MM.1S (cell line): Measurements from ENCODE around the gene STRA6.

Experiments
- DNase-seq: peaks from one replicate; pipeline ENCODE4 v3.0.0-alpha.2; 2015
- H2AFZ ChIP-seq: fragments of 300-600 bp; sonication (generic); 2 replicates; pipeline ENCODE4 v1.6.0; 2016; ENCODE audit warnings: antibody characterized with exemption, low read length
- H3F3A ChIP-seq: fragments of 300-600 bp; sonication (generic); 2 replicates; pipeline ENCODE4 v1.6.1; 2016; ENCODE audit warnings: mild to moderate bottlenecking, antibody characterized with exemption, low read length, moderate library complexity, mixed read lengths; ENCODE audit not compliant: insufficient read depth
- H3K27ac ChIP-seq: fragments of 300-600 bp; sonication (generic); 2 replicates; pipeline ENCODE4 v1.5.1; 2016; ENCODE audit warnings: mild to moderate bottlenecking, low read length
- H3K27me3 ChIP-seq: fragments of 300-600 bp; sonication (generic); replicated peaks from 2 replicates; pipeline ENCODE4 v1.6.0; 2016; ENCODE audit warnings: low read length; ENCODE audit not compliant: insufficient read depth
- H3K36me3 ChIP-seq: fragments of 300-600 bp; sonication (generic); replicated peaks from 2 replicates; pipeline ENCODE4 v1.6.1; 2016; ENCODE audit warnings: mild to moderate bottlenecking, low read length, mixed read lengths; ENCODE audit not compliant: insufficient read depth
- H3K4me1 ChIP-seq: fragments of 300-600 bp; sonication (generic); 2 replicates; pipeline ENCODE4 v1.6.1; 2016; ENCODE audit warnings: low read length, mixed read lengths
- H3K4me2 ChIP-seq: fragments of 300-600 bp; sonication (generic); 2 replicates; pipeline ENCODE4 v1.6.0; 2016; ENCODE audit warnings: low read depth, low read length
- H3K4me3 ChIP-seq: fragments of 300-600 bp; sonication (generic); 2 replicates; pipeline ENCODE4 v1.5.1; 2016; ENCODE audit warnings: low read length, mixed read lengths
- H3K79me2 ChIP-seq: fragments of 300-600 bp; sonication (generic); 2 replicates; pipeline ENCODE4 v1.6.1; 2016; ENCODE audit warnings: mixed run types, low read length, mixed read lengths
- H3K9ac ChIP-seq: fragments of 300-600 bp; sonication (generic); 2 replicates; pipeline ENCODE4 v1.6.1; 2016; ENCODE audit warnings: low read length, mixed read lengths
- H3K9me2 ChIP-seq: fragments of 300-600 bp; sonication (generic); replicated peaks from 2 replicates; pipeline ENCODE4 v1.6.1; 2016; ENCODE audit warnings: mild to moderate bottlenecking, low read length, mixed read lengths; ENCODE audit not compliant: insufficient read depth
- H3K9me3 ChIP-seq: fragments of 300-600 bp; sonication (generic); replicated peaks from 2 replicates; pipeline ENCODE4 v1.6.1; 2016; ENCODE audit warnings: mild to moderate bottlenecking, low read length, mixed read lengths; ENCODE audit not compliant: insufficient read depth
- H4K20me1 ChIP-seq: fragments of 300-600 bp; sonication (generic); 2 replicates; pipeline ENCODE4 v1.6.1; 2016; ENCODE audit warnings: mild to moderate bottlenecking, low read length, moderate library complexity, mixed read lengths; ENCODE audit not compliant: insufficient read depth
- CTCF ChIP-seq: fragments of 300-600 bp; sonication (generic); IDR thresholded peaks from 2 replicates; pipeline ENCODE4 v1.5.1; 2016; ENCODE audit warnings: antibody characterized with exemption, low read length, mixed read lengths
- EZH2 ChIP-seq: fragments of 300-600 bp; sonication (generic); optimal IDR thresholded peaks from 2 replicates; pipeline ENCODE3; 2017; ENCODE audit warnings: low read depth, mild to moderate bottlenecking, antibody characterized with exemption, low read length, mixed read lengths
- EZH2phosphoT487 ChIP-seq: fragments of 300-600 bp; sonication (generic); IDR thresholded peaks from 2 replicates; pipeline ENCODE4 v1.6.1; 2018; ENCODE audit warnings: antibody characterized with exemption, low read length

Gene STRA6

GRCh38 chr15:74133694-74134386, 68.7 kb downstream of the STRA6 start:
- no peak for TF ChIP-seq CTCF
- no peak for TF ChIP-seq EZH2phosphoT487
- no peak for TF ChIP-seq EZH2
- Histone ChIP-seq H3K9me3 (no peaks in the 10 kb centered on the region), H2AFZ (no peak overlapping the region), H3K27me3 (peaks cover 53% of the 10 kb centered on the region), H3K9me2 (no peaks in the 10 kb centered on the region), H3F3A (no peaks in the 10 kb centered on the region), H3K79me2 (no peaks in the 10 kb centered on the region), H4K20me1 (no peaks in the 10 kb centered on the region), H3K9ac (no peak overlapping the region), H3K27ac (no peak overlapping the region), H3K4me3 (no peak overlapping the region), H3K4me2 (no peak overlapping the region), H3K36me3 (no peaks in the 10 kb centered on the region), H3K4me1 (no peaks in the 10 kb centered on the region)
- DNase-seq, result no peak

GRCh38 chr15:74132681-74133651, 69.6 kb downstream of the STRA6 start:
- Histone ChIP-seq H3F3A (no peaks in the 10 kb centered on the region), H3K4me2 (no peak overlapping the region), H3K9me3 (no peaks in the 10 kb centered on the region), H3K27me3 (peaks cover 62% of the 10 kb centered on the region), H3K9ac (no peak overlapping the region), H3K79me2 (no peaks in the 10 kb centered on the region), H3K36me3 (no peaks in the 10 kb centered on the region), H4K20me1 (no peaks in the 10 kb centered on the region), H3K4me3 (no peak overlapping the region), H3K4me1 (no peaks in the 10 kb centered on the region), H3K9me2 (no peaks in the 10 kb centered on the region), H3K27ac (no peak overlapping the region), H2AFZ (no peak overlapping the region)
- TF ChIP-seq EZH2, result no peak
- TF ChIP-seq CTCF, result no peak
- TF ChIP-seq EZH2phosphoT487, result no peak
- no peak for DNase-seq

- Histone ChIP-seq H3K9me2 (no peaks in the 10 kb centered on the region), H3F3A (no peaks in the 10 kb centered on the region), H3K36me3 (no peaks in the 10 kb centered on the region), H3K27me3 (peaks cover 62% of the 10 kb centered on the region), H3K9ac (no peak overlapping the region), H4K20me1 (no peaks in the 10 kb centered on the region), H3K27ac (no peak overlapping the region), H3K4me1 (no peaks in the 10 kb centered on the region), H3K4me2 (no peak overlapping the region), H3K79me2 (no peaks in the 10 kb centered on the region), H3K4me3 (no peak overlapping the region), H2AFZ (no peak overlapping the region), H3K9me3 (no peaks in the 10 kb centered on the region)
- no peak for DNase-seq
- no peak for TF ChIP-seq EZH2phosphoT487
- TF ChIP-seq EZH2, result no peak
- TF ChIP-seq CTCF, result no peak
These were observed 70.8 kb downstream of the STRA6 start for GRCh38 chr15:74131628-74132413.
